NCI-H2107 (cell line): Measurements from ENCODE around the gene TSPAN18.

ENCODE experiments used
- DNase-seq: peaks from one replicate; lab custom pipeline; 2025; lab: John Stamatoyannopoulos, UW

The TSPAN18 gene

GRCh38 chr11:44848203-44848962 is 121.6 kb downstream of the TSPAN18 start:
- DNase-seq, result no peak

- no peak for DNase-seq
Observed at GRCh38 chr11:44848963-44849350, 122.2 kb downstream of the TSPAN18 start.

GRCh38 chr11:44849424-44849823 is 122.7 kb downstream of the TSPAN18 start:
- no peak for DNase-seq

GRCh38 chr11:44849922-44850321 is 123.2 kb downstream of the TSPAN18 start:
- DNase-seq, result no peak

GRCh38 chr11:44851496-44851895 is 124.7 kb downstream of the TSPAN18 start:
- no peak for DNase-seq

GRCh38 chr11:44852159-44852747 is 125.5 kb downstream of the TSPAN18 start:
- DNase-seq, result no peak

- DNase-seq, result no peak
Observed at GRCh38 chr11:44852952-44853351, 126.2 kb downstream of the TSPAN18 start.

GRCh38 chr11:44853666-44854065 is 126.9 kb downstream of the TSPAN18 start:
- no peak for DNase-seq

DNA sequence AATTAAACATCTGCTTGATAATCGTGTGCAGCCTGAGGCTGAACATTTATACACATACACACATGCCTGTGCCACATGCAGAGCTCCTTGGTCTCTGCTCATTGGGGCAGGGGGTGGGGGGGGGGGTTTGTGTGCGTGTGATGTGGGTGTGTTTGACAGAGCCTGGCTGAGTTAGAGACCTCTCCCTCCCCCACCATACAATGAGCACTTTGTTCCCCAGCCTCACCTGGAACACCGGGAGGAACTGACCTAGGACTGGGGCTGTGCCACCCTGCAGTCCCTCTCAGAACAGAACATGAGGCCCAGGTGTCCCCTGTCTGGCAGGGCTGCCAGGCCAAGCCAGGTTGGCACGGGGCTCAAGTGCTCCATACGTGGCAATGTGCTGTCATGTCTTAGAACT is 127.3 kb downstream of the TSPAN18 start:
- no peak for DNase-seq

GRCh38 chr11:44854741-44855492 is 128.2 kb downstream of the TSPAN18 start:
- no peak for DNase-seq

DNA sequence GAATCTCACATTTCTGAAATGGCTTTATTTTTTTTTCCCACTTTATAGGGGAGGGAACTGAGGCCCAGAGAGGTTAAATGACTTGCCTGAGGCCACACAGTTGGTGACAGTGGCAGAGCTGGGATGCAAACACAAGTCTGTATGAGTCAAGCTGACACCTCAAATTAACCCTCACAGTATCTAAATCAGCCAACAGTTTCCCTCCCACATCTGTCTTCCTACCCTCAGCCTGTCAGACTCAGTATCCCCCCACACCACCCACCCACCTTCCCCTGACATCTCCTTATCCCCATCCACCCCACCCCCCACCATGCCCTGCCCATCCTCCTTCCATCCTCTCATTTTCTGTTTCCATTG is 128.7 kb downstream of the TSPAN18 start:
- no peak for DNase-seq

DNA sequence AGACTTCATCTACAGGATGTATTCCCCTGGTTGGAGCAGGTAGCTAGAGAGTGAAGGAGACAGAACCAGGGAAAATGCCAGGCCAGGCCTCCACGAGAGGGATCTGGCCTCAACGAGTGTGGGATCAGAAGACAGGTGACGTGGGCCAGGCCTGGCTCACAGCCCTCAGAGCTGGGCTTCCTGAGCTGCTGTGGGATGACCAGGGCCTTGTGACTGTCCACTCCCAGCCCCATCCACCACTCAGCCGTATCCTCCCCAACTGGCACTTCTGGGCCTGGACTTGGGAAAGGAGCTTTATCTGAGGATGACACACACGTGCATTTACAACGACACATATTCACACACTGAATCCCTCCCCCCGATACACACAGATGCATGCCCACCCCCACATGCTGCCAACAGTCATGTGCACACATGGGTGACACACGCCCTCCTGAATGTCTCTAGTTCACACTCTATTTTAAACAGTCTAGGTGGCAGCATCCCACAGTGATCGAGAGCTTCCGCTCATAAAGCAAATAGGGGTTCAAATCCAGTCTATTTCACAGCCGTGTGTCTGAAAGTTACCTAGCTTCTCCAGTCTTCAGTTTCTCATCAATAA is 130.8 kb downstream of the TSPAN18 start:
- no peak for DNase-seq

DNA sequence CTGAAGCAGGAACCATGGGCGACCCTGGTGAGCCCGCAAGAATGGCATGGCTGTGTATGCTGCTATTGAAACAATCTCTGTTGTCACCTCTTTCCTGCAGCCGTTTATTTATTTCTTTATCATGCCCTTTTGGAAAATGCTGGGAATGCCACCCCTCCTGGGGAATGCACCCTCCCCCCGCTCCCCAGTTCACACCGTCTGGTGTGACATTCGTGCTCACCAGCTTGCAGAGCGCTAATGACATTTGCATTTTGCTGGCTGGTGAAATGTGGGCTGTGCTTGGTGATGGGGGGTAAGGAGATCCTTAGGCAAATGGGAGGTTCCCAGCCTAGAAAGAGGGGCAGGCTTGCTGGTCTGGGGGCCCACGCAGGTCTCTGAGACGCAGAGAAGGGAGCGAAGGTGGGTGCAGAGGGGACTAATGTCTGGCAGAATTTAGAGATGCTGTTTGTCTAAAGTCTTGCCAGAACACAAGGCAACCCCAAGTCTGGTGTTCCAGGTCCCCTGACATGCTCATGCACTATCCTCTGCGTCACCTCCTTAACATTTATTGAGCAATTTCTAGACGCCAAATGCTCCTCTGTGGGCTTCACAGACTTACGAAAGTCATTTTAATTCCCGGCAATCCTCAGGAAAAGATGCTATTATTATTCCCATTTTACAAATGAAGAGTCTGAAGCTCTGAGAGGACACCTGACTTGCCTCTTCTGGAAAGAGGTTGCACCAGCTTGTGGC is 132.2 kb downstream of the TSPAN18 start:
- DNase-seq, result no peak

- no peak for DNase-seq
Observed at GRCh38 chr11:44859528-44859925, 132.8 kb downstream of the TSPAN18 start.

DNA sequence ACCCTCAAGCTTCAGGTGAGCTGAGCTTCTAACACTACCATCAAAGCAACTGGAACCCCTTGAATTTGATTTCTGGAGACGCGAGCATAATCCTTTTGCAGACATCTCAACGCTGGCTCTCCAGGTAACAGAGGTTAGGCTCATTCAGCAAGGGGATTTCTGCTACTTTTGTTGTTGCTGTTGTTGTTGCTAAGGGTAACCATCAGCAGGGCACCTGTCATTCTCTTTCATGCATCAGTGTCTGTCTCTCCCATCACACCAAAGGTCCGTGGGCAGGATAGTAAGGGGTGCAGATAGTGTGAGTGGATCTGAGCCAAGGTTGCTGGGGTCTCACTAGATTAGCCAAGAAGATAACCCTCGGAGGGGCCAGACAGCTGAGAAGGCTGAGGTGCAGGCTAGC is 133.6 kb downstream of the TSPAN18 start:
- no peak for DNase-seq

DNA sequence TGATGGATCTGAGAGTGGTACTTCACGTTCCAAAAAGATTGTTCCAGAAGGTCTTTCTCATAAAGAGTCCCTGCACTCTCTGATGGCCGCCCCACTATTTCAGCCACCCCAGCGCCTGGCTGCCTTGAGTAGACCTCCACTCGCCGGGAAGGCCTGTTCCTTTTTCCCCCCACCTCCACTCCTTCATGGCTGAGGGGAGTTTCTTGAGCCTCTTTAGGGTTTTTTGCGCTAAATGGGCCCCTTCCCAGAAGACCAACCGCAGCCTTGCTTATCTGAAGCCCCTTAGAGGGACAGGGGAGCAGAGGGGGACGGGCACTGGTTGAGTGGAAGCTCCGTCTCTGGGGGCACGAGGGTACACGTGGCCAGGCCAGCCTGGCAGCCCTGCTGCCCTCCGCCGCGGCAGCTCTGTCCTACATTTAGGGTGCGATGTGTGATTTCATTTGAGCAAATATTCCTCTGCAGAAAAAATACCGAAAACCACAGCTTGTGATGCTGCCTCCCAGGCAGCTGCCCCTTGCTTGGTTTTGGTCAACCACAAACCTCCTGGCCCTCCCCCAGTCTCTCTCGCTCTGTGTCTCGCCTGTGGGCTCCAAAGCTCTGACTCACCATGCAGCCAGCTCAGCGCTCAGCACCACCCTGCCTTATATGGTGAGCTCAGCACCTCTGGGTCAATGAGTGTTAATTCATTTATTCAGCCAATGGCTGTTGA is 135.2 kb downstream of the TSPAN18 start:
- DNase-seq, result peak; percentile 19

DNA sequence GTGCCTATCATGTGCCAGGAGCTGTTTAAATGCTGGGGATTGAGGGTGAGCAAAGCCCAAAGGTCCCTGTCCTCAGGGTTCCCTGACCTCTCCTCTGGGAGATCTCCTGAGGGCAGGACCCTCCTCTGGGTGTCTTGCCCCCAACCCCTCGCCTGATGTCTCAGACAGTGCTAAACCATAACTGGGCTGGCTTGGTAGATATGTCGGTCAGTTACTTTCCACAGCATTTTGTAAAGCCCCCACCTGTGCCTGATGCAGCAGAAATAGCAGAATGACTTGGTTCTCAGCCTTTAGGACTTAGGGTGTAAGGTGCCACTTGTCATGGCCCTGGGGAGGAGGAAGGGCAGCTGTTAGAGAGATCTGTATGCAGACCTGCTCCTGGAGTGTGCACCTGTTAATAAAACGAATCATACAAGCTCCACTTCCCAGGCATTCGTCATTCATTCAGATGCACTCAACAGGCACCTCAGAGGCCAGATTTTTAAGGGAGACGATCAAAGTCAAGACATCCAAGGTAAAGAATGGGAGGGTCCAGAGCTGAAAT is 135.9 kb downstream of the TSPAN18 start:
- DNase-seq, result no peak

DNA sequence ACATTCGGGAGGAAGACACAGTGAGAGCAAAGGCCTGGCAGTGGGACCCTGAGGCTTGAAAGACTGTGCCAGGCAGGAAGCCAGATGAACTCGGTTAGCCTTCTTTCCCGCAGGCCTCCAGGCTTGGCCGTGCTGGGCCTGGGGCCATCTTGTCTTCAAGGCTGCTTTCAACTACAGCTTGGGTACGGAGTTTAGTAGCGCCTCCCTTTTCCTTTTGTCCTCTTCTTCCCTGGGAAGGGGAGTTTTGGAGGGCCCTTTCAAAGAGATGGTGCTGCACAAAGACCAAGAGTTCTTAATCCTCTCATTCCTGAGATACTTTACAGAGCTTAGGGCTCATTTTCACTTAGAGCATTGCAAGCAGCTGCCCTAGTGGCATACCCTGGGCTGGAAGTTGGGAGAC is 136.5 kb downstream of the TSPAN18 start:
- no peak for DNase-seq

GRCh38 chr11:44865866-44866272 is 139.1 kb downstream of the TSPAN18 start:
- no peak for DNase-seq

DNA sequence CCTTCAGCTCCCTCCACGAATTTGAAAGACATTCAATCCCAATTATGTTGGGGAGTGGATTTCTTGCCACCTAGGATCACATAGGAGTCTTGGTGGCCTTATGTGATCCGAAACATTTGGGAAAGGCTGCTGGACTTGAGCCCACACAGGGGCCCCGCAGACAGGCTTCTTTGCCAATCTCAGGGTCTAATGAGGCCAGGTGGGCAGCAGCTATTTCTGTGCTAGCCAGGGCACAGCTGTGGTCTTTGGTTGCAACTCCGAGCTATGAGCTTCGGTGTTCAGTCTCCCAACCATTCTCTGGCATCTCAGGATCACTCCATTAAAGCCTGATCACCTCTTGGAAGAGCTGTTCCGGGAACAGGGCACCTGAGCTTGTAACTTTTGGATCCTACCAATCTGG is 139.5 kb downstream of the TSPAN18 start:
- no peak for DNase-seq

- no peak for DNase-seq
Observed at GRCh38 chr11:44868021-44868420, 141.3 kb downstream of the TSPAN18 start.
